ENCODE measurements around the gene GALNT10. TPM values are rescaled to one million over a fixed set of nuclear protein-coding genes. Genes with fewer than 3 reads are reported as not detected.

Gene GALNT10
- total RNA-seq, 1 donor from 2014 or later: 10.4 TPM

GRCh38 chr5:154373729-154374179 lies 183.2 kb downstream of the GALNT10 start:
- Histone ChIP-seq H3K9ac (ENCODE audit: low read depth in 1 of 3, low read length in 3 of 3) (no peak overlapping the region), H3K4me3 (ENCODE audit: low read length in 3 of 3) (no peak overlapping the region), H3K4me1 (ENCODE audit: control insufficient read depth in 3 of 3, insufficient read depth in 3 of 3, low read length in 3 of 3) (peaks cover 10 to 24% (median 12%) of the 10 kb centered on the region in 3 donors), H3K27me3 (ENCODE audit: control insufficient read depth in 3 of 3, insufficient read depth in 3 of 3, low read length in 3 of 3) (no peaks in the 10 kb centered on the region), H3K27ac (ENCODE audit: low read depth, low read length) (no peak overlapping the region), H3K36me3 (ENCODE audit: control insufficient read depth in 3 of 3, insufficient read depth in 3 of 3, low read length in 3 of 3) (peaks cover 6 to 21% (median 15%) of the 10 kb centered on the region in 3 donors), H3K9me3 (ENCODE audit: control insufficient read depth in 3 of 3, low read length in 3 of 3) (no peaks in the 10 kb centered on the region)

GRCh38 chr5:154374264-154374663 lies 183.7 kb downstream of the GALNT10 start:
- Histone ChIP-seq H3K27ac (ENCODE audit: low read depth, low read length) (no peak overlapping the region), H3K36me3 (ENCODE audit: control insufficient read depth in 3 of 3, insufficient read depth in 3 of 3, low read length in 3 of 3) (peaks cover 6 to 21% (median 15%) of the 10 kb centered on the region in 3 donors), H3K27me3 (ENCODE audit: control insufficient read depth in 3 of 3, insufficient read depth in 3 of 3, low read length in 3 of 3) (no peaks in the 10 kb centered on the region), H3K9me3 (ENCODE audit: control insufficient read depth in 3 of 3, low read length in 3 of 3) (no peaks in the 10 kb centered on the region), H3K4me3 (ENCODE audit: low read length in 3 of 3) (no peak overlapping the region), H3K4me1 (ENCODE audit: control insufficient read depth in 3 of 3, insufficient read depth in 3 of 3, low read length in 3 of 3) (peaks cover 10 to 24% (median 12%) of the 10 kb centered on the region in 3 donors), H3K9ac (ENCODE audit: low read depth in 1 of 3, low read length in 3 of 3) (no peak overlapping the region)

- H3K4me3 ChIP-seq (ENCODE audit: low read length in 3 of 3): no peak overlapping the region
- H3K36me3 ChIP-seq (ENCODE audit: control insufficient read depth in 3 of 3, insufficient read depth in 3 of 3, low read length in 3 of 3): peaks cover 7 to 29% (median 16%) of the 10 kb centered on the region in 3 donors
- peaks cover 7 to 18% (median 12%) of the 10 kb centered on the region in 3 donors for H3K4me1 ChIP-seq (ENCODE audit: control insufficient read depth in 3 of 3, insufficient read depth in 3 of 3, low read length in 3 of 3)
- no peak overlapping the region for H3K9ac ChIP-seq (ENCODE audit: low read depth in 1 of 3, low read length in 3 of 3)
- no peak overlapping the region for H3K27ac ChIP-seq (ENCODE audit: low read depth, low read length)
- no peaks in the 10 kb centered on the region for H3K27me3 ChIP-seq (ENCODE audit: control insufficient read depth in 3 of 3, insufficient read depth in 3 of 3, low read length in 3 of 3)
- no peaks in the 10 kb centered on the region for H3K9me3 ChIP-seq (ENCODE audit: control insufficient read depth in 3 of 3, low read length in 3 of 3)
These were observed 184.9 kb downstream of the GALNT10 start for GRCh38 chr5:154375329-154376008.

GRCh38 chr5:154376481-154376880 lies 185.9 kb downstream of the GALNT10 start:
- peaks cover 1 to 8% (median 8%) of the 10 kb centered on the region in 3 donors for H3K4me1 ChIP-seq (ENCODE audit: control insufficient read depth in 3 of 3, insufficient read depth in 3 of 3, low read length in 3 of 3)
- H3K27ac ChIP-seq (ENCODE audit: low read depth, low read length): no peak overlapping the region
- no peak overlapping the region for H3K4me3 ChIP-seq (ENCODE audit: low read length in 3 of 3)
- no peaks in the 10 kb centered on the region for H3K27me3 ChIP-seq (ENCODE audit: control insufficient read depth in 3 of 3, insufficient read depth in 3 of 3, low read length in 3 of 3)
- H3K9me3 ChIP-seq (ENCODE audit: control insufficient read depth in 3 of 3, low read length in 3 of 3): no peaks in the 10 kb centered on the region
- H3K36me3 ChIP-seq (ENCODE audit: control insufficient read depth in 3 of 3, insufficient read depth in 3 of 3, low read length in 3 of 3): peaks cover 11 to 33% (median 26%) of the 10 kb centered on the region in 3 donors
- no peak overlapping the region for H3K9ac ChIP-seq (ENCODE audit: low read depth in 1 of 3, low read length in 3 of 3)

GRCh38 chr5:154377754-154378533 lies 187.4 kb downstream of the GALNT10 start:
- Histone ChIP-seq H3K27ac (ENCODE audit: low read depth, low read length) (no peak overlapping the region), H3K36me3 (ENCODE audit: control insufficient read depth in 3 of 3, insufficient read depth in 3 of 3, low read length in 3 of 3) (peaks cover 13 to 43% (median 27%) of the 10 kb centered on the region in 3 donors), H3K4me3 (ENCODE audit: low read length in 3 of 3) (no peak overlapping the region), H3K9ac (ENCODE audit: low read depth in 1 of 3, low read length in 3 of 3) (no peak overlapping the region), H3K27me3 (ENCODE audit: control insufficient read depth in 3 of 3, insufficient read depth in 3 of 3, low read length in 3 of 3) (no peaks in the 10 kb centered on the region), H3K9me3 (ENCODE audit: control insufficient read depth in 3 of 3, low read length in 3 of 3) (no peaks in the 10 kb centered on the region), H3K4me1 (ENCODE audit: control insufficient read depth in 3 of 3, insufficient read depth in 3 of 3, low read length in 3 of 3) (peaks cover 0 to 3% (median 0%) of the 10 kb centered on the region in 3 donors)

GRCh38 chr5:154380263-154380662 lies 189.7 kb downstream of the GALNT10 start:
- Histone ChIP-seq H3K9ac (ENCODE audit: low read depth in 1 of 3, low read length in 3 of 3) (no peak overlapping the region), H3K36me3 (ENCODE audit: control insufficient read depth in 3 of 3, insufficient read depth in 3 of 3, low read length in 3 of 3) (peaks cover 13 to 44% (median 27%) of the 10 kb centered on the region in 3 donors), H3K27me3 (ENCODE audit: control insufficient read depth in 3 of 3, insufficient read depth in 3 of 3, low read length in 3 of 3) (no peaks in the 10 kb centered on the region), H3K4me1 (ENCODE audit: control insufficient read depth in 3 of 3, insufficient read depth in 3 of 3, low read length in 3 of 3) (no peaks in the 10 kb centered on the region), H3K27ac (ENCODE audit: low read depth, low read length) (no peak overlapping the region), H3K9me3 (ENCODE audit: control insufficient read depth in 3 of 3, low read length in 3 of 3) (no peaks in the 10 kb centered on the region), H3K4me3 (ENCODE audit: low read length in 3 of 3) (no peak overlapping the region)

GRCh38 chr5:154384480-154385235 lies 194.1 kb downstream of the GALNT10 start:
- H3K9ac ChIP-seq (ENCODE audit: low read depth in 1 of 3, low read length in 3 of 3): no peak overlapping the region
- peaks cover 7 to 26% (median 12%) of the 10 kb centered on the region in 3 donors for H3K36me3 ChIP-seq (ENCODE audit: control insufficient read depth in 3 of 3, insufficient read depth in 3 of 3, low read length in 3 of 3)
- no peak overlapping the region for H3K4me3 ChIP-seq (ENCODE audit: low read length in 3 of 3)
- H3K9me3 ChIP-seq (ENCODE audit: control insufficient read depth in 3 of 3, low read length in 3 of 3): no peaks in the 10 kb centered on the region
- no peaks in the 10 kb centered on the region for H3K4me1 ChIP-seq (ENCODE audit: control insufficient read depth in 3 of 3, insufficient read depth in 3 of 3, low read length in 3 of 3)
- no peak overlapping the region for H3K27ac ChIP-seq (ENCODE audit: low read depth, low read length)
- H3K27me3 ChIP-seq (ENCODE audit: control insufficient read depth in 3 of 3, insufficient read depth in 3 of 3, low read length in 3 of 3): no peaks in the 10 kb centered on the region

GRCh38 chr5:154385236-154385512 lies 194.6 kb downstream of the GALNT10 start:
- Histone ChIP-seq H3K9ac (ENCODE audit: low read depth in 1 of 3, low read length in 3 of 3) (no peak overlapping the region), H3K36me3 (ENCODE audit: control insufficient read depth in 3 of 3, insufficient read depth in 3 of 3, low read length in 3 of 3) (peaks cover 7 to 21% (median 12%) of the 10 kb centered on the region in 3 donors), H3K4me3 (ENCODE audit: low read length in 3 of 3) (no peak overlapping the region), H3K9me3 (ENCODE audit: control insufficient read depth in 3 of 3, low read length in 3 of 3) (no peaks in the 10 kb centered on the region), H3K27ac (ENCODE audit: low read depth, low read length) (no peak overlapping the region), H3K4me1 (ENCODE audit: control insufficient read depth in 3 of 3, insufficient read depth in 3 of 3, low read length in 3 of 3) (no peaks in the 10 kb centered on the region), H3K27me3 (ENCODE audit: control insufficient read depth in 3 of 3, insufficient read depth in 3 of 3, low read length in 3 of 3) (no peaks in the 10 kb centered on the region)

- Histone ChIP-seq H3K9me3 (ENCODE audit: control insufficient read depth in 3 of 3, low read length in 3 of 3) (no peaks in the 10 kb centered on the region), H3K27me3 (ENCODE audit: control insufficient read depth in 3 of 3, insufficient read depth in 3 of 3, low read length in 3 of 3) (no peaks in the 10 kb centered on the region), H3K4me3 (ENCODE audit: low read length in 3 of 3) (no peak overlapping the region), H3K9ac (ENCODE audit: low read depth in 1 of 3, low read length in 3 of 3) (no peak overlapping the region), H3K27ac (ENCODE audit: low read depth, low read length) (no peak overlapping the region), H3K36me3 (ENCODE audit: control insufficient read depth in 3 of 3, insufficient read depth in 3 of 3, low read length in 3 of 3) (peaks cover 0 to 14% (median 0%) of the 10 kb centered on the region in 3 donors), H3K4me1 (ENCODE audit: control insufficient read depth in 3 of 3, insufficient read depth in 3 of 3, low read length in 3 of 3) (no peaks in the 10 kb centered on the region)
These were observed 196.6 kb downstream of the GALNT10 start for GRCh38 chr5:154386952-154387629.
